Lung (tissue), 12 donors: ENCODE measurements around the gene CCDC106. TPM values are rescaled to one million over a fixed set of nuclear protein-coding genes. Genes with fewer than 3 reads are reported as not detected.

Source experiments
- ATAC-seq: fragments of 200-7000 bp; cut with Tn5 transposase; one replicate; pipeline ENCODE4 v1.9.1; 2020; ENCODE audit warnings: moderate number of reproducible peaks; ENCODE audit not compliant: insufficient read depth, low FRiP score
- DNase-seq, 3 donors: peaks; one replicate each; pipeline ENCODE4 v3.0.0-alpha.2; 2013 to 2017
- H3K27ac ChIP-seq, 2 donors: one replicate each; pipeline ENCODE4 v1.5.1; 2013; ENCODE audit warnings: mild to moderate bottlenecking in 2 of 2, moderate library complexity in 2 of 2, control low read depth in 1 of 2, inconsistent platforms in 1 of 2, low read depth in 1 of 2, low read length in 1 of 2
- H3K27me3 ChIP-seq, 3 donors: one replicate each; pipeline ENCODE4 v1.5.1; 2013; ENCODE audit warnings: low read length in 2 of 3; ENCODE audit not compliant: control insufficient read depth in 3 of 3, insufficient read depth in 3 of 3
- H3K36me3 ChIP-seq, 4 donors: one replicate each; pipeline ENCODE4 v1.5.1; 2013; ENCODE audit warnings: low read length in 4 of 4, mild to moderate bottlenecking in 1 of 4, moderate library complexity in 1 of 4; ENCODE audit not compliant: control insufficient read depth in 4 of 4, insufficient read depth in 4 of 4
- H3K4me1 ChIP-seq, 5 donors: one replicate each; pipeline ENCODE4 v1.5.1; 2013; ENCODE audit warnings: low read length in 5 of 5, mild to moderate bottlenecking in 2 of 5, moderate library complexity in 1 of 5; ENCODE audit not compliant: control insufficient read depth in 5 of 5, insufficient read depth in 5 of 5
- H3K4me3 ChIP-seq: one replicate; pipeline ENCODE4 v1.5.1; 2013; ENCODE audit warnings: mild to moderate bottlenecking, control low read depth, moderate library complexity
- H3K9ac ChIP-seq, 2 donors: one replicate each; pipeline ENCODE4 v1.5.1; 2013; ENCODE audit warnings: low read length in 2 of 2, control low read depth in 1 of 2; ENCODE audit not compliant: insufficient read depth in 1 of 2
- H3K9me3 ChIP-seq, 4 donors: one replicate each; pipeline ENCODE4 v1.5.1; 2013; ENCODE audit warnings: low read length in 3 of 4, mild to moderate bottlenecking in 1 of 4, moderate library complexity in 1 of 4; ENCODE audit not compliant: control insufficient read depth in 4 of 4, insufficient read depth in 3 of 4
- WGBS, 2 donors: extraction: QIAGEN DNeasy Blood & Tissue Kit; methylation state at CpG; one replicate each; pipeline ENCODE4 v1.1.7; 2013; 5-methylcytosine and 5-hydroxymethylcytosine counted together
- polyA plus RNA-seq, 2 donors: library from polyadenylated mRNA; stranded (reverse); fragments of 200-250 nt; gene quantifications; one replicate each; pipeline ENCODE4 v1.2.1, GENCODE V29; 2013
- total RNA-seq, 2 donors: library from RNA; depleted of rRNA in 1 of 2; stranded (reverse); fragments of >200 nt in 1 of 2; gene quantifications; one replicate each; pipeline ENCODE4 v1.2.1, GENCODE V29; 2014 to 2021
- TF ChIP-seq, protein P1 (sequence below): IDR thresholded peaks from 2 replicates; pipeline ENCODE4 v1.5.1; 2012; ENCODE audit warnings: mild to moderate bottlenecking; ENCODE audit errors: control extremely low read depth, extremely low read depth
- donor health status: control.
- donor health status: control.
- donor health status: Bipolar disorder and iron deficiency.
- donor health status: healthy.
- donor health status: DM: yes; HTN: yes; CAD: no.

The CCDC106 gene
- total and polyA plus RNA-seq, 4 donors = 8.3 to 25.9 (median 14.3) TPM

DNA sequence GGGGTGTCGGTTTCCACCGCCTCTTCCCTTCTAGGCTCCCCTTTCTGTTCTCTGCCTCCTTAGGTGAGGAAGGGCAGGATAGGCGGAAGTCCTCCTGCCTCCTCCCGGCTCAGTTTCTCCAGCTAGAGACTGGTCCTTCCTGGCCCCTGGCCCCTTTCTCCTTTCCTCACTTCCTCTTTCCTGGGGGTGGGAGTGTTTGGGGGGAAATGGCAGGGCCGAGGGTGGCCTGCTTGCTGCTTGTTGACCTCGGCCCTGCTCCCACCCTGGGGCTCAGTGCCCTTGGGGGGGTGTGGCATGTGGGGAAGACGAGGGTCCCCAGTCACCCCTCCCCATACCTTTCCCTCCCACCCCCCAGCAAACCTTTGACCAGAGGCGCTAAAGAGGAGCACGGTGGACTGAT lies 11.8 kb downstream of the CCDC106 start:
- Histone ChIP-seq H3K9me3 (no peaks in the 10 kb centered on the region), H3K27me3 (no peaks in the 10 kb centered on the region), H3K36me3 (peaks cover 19 to 57% (median 31%) of the 10 kb centered on the region in 4 donors), H3K4me3 (no peak overlapping the region), H3K4me1 (peaks cover 13 to 31% (median 20%) of the 10 kb centered on the region in 5 donors), H3K27ac (no peak overlapping the region), H3K9ac (no peak overlapping the region)
- 61 to 65% methylated on average over 9 of the region's 9 CpGs for WGBS, 2 donors
- DNase-seq = no peak
- ATAC-seq = no peak
- TF ChIP-seq, protein P1, sequence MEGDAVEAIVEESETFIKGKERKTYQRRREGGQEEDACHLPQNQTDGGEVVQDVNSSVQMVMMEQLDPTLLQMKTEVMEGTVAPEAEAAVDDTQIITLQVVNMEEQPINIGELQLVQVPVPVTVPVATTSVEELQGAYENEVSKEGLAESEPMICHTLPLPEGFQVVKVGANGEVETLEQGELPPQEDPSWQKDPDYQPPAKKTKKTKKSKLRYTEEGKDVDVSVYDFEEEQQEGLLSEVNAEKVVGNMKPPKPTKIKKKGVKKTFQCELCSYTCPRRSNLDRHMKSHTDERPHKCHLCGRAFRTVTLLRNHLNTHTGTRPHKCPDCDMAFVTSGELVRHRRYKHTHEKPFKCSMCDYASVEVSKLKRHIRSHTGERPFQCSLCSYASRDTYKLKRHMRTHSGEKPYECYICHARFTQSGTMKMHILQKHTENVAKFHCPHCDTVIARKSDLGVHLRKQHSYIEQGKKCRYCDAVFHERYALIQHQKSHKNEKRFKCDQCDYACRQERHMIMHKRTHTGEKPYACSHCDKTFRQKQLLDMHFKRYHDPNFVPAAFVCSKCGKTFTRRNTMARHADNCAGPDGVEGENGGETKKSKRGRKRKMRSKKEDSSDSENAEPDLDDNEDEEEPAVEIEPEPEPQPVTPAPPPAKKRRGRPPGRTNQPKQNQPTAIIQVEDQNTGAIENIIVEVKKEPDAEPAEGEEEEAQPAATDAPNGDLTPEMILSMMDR = no peak

DNA sequence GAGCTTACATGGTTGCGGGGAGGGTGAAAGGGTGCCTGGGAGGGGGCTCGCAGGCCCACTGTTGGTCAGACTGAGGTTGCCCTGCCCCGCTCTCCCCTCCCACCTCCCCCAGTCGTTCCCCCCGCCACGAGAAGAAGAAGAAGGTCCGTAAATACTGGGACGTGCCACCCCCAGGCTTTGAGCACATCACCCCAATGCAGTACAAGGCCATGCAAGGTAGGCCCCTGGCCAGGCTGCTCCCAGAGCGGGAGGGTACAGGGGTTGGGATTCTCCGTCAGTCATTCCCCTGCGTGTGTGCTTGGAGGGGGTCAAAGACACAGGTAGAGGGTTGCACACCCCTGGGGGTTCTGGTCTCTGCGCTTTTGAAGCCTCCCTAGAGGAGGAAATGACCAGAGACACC lies 12.4 kb downstream of the CCDC106 start:
- 89 to 96% methylated on average over 12 of the region's 12 CpGs for WGBS, 2 donors
- no peaks in the 10 kb centered on the region for H3K9me3 ChIP-seq
- TF ChIP-seq, protein P1 = no peak
- DNase-seq (no peak), ATAC-seq (no peak)
- H3K4me1 ChIP-seq = peaks cover 13 to 31% (median 20%) of the 10 kb centered on the region in 5 donors
- no peak overlapping the region for H3K4me3 ChIP-seq
- H3K27ac ChIP-seq = no peak overlapping the region
- no peaks in the 10 kb centered on the region for H3K27me3 ChIP-seq
- no peak overlapping the region for H3K9ac ChIP-seq
- H3K36me3 ChIP-seq = peaks cover 19 to 60% (median 32%) of the 10 kb centered on the region in 4 donors

DNA sequence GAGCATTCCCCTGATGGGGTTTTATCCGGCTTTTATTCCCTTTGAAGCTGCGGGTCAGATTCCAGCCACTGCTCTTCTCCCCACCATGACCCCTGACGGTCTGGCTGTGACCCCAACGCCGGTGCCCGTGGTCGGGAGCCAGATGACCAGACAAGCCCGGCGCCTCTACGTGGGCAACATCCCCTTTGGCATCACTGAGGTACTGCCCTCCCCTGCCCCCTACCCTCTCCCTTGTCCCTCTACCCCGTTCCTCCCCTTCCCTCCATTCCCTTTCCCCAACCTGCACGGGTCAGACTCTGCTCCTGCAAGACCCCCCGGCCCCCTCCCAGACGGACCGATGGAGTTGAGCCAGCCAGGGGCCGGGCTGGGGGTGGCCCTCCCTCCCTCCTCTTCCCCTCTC lies 13.0 kb downstream of the CCDC106 start:
- no peak overlapping the region for H3K9ac ChIP-seq
- no peak overlapping the region for H3K27ac ChIP-seq
- peaks cover 12 to 28% (median 19%) of the 10 kb centered on the region in 5 donors for H3K4me1 ChIP-seq
- WGBS, 2 donors = 85 to 94% methylated on average over 16 of the region's 16 CpGs
- H3K9me3 ChIP-seq = no peaks in the 10 kb centered on the region
- TF ChIP-seq, protein P1 = no peak
- no peak overlapping the region for H3K4me3 ChIP-seq
- peaks cover 19 to 64% (median 32%) of the 10 kb centered on the region in 4 donors for H3K36me3 ChIP-seq
- DNase-seq (no peak), ATAC-seq (no peak)
- H3K27me3 ChIP-seq = no peaks in the 10 kb centered on the region

DNA sequence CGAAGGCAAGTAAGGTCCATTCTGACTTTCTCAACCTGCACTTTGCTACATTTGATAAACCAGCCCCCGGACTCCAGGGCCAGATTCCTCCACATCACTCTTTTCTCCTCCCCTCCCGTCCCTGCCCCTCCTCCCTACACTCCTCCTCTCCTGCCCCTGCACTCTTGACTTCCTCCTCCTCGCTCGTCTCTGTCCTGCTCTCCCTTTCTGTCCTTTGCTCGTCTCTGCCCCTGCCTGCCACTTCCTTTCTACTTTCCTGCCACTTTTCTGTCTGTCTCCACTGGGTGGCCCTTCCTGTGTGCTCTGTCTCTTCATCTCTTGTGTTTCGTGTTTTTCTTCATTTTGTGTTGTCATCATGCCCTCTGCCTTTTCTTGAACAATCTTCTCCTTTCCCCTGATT lies 13.8 kb downstream of the CCDC106 start:
- H3K36me3 ChIP-seq = peaks cover 19 to 72% (median 39%) of the 10 kb centered on the region in 4 donors
- H3K4me3 ChIP-seq = no peak overlapping the region
- no peaks in the 10 kb centered on the region for H3K27me3 ChIP-seq
- no peak overlapping the region for H3K27ac ChIP-seq
- WGBS, 2 donors = 49 to 63% methylated on average over 7 of the region's 7 CpGs
- H3K9me3 ChIP-seq = no peaks in the 10 kb centered on the region
- TF ChIP-seq, protein P1 = no peak
- DNase-seq (no peak), ATAC-seq (no peak)
- H3K4me1 ChIP-seq = peaks cover 5 to 22% (median 11%) of the 10 kb centered on the region in 5 donors
- no peak overlapping the region for H3K9ac ChIP-seq
